D721Med (cell line): ENCODE data around the gene CRYBG2.

Source experiments
- DNase-seq: peaks from one replicate; pipeline ENCODE4 v3.0.0; 2011; ENCODE audit warnings: low spot score; ENCODE audit not compliant: insufficient read length
- FAIRE-seq: peaks from 2 replicates; lab custom pipeline; 2011; peaks lifted over from hg19 to GRCh38; lab: Jason Lieb, UNC
- TF ChIP-seq, protein P1 (sequence below): IDR thresholded peaks from 2 replicates; pipeline ENCODE4 v1.5.1; 2012; ENCODE audit warnings: mild to moderate bottlenecking, control low read depth; ENCODE audit not compliant: insufficient read depth; ENCODE audit errors: missing control alignments

Gene CRYBG2

DNA sequence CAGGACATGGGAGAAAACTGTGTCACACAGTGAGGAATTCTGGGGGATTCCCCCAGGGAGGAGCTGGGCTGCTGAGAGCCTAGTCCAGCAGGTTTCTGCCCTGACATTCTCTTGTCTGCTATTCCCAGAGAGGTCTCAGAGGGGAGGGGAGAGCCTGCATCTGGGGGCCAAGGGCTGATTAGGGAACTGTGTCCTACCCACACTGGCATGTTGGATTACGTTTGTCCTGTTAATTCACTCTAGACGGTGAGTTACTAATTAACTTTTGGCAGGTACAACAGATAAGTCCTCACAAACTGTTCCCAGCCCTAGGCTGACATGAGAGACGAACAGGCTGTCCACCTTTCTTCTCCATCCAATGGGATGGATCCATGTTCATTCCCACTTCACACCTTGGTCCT is 76.7 kb downstream of the CRYBG2 start:
- no peak for DNase-seq
- TF ChIP-seq, protein P1, sequence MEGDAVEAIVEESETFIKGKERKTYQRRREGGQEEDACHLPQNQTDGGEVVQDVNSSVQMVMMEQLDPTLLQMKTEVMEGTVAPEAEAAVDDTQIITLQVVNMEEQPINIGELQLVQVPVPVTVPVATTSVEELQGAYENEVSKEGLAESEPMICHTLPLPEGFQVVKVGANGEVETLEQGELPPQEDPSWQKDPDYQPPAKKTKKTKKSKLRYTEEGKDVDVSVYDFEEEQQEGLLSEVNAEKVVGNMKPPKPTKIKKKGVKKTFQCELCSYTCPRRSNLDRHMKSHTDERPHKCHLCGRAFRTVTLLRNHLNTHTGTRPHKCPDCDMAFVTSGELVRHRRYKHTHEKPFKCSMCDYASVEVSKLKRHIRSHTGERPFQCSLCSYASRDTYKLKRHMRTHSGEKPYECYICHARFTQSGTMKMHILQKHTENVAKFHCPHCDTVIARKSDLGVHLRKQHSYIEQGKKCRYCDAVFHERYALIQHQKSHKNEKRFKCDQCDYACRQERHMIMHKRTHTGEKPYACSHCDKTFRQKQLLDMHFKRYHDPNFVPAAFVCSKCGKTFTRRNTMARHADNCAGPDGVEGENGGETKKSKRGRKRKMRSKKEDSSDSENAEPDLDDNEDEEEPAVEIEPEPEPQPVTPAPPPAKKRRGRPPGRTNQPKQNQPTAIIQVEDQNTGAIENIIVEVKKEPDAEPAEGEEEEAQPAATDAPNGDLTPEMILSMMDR = no peak
- FAIRE-seq = no peak

DNA sequence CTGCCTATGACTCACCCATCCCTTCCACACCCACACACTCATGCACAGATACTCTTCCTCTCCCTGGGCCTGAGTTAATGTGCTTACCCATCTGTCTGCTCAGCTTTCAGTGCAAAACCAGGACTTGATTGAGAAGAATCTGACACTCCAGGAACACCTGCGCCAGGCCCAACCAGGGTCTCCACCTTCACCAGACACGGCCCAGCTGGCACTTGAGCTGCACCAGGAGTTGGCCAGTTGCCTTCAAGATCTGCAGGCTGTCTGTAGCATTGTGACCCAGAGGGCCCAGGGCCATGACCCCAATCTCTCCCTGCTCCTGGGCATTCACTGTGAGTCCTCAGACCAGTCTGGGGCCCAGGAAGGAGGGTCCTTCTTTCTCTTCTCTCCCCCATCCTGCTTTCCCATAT is 77.5 kb downstream of the CRYBG2 start:
- no peak for FAIRE-seq
- TF ChIP-seq, protein P1 = no peak
- DNase-seq = no peak

DNA sequence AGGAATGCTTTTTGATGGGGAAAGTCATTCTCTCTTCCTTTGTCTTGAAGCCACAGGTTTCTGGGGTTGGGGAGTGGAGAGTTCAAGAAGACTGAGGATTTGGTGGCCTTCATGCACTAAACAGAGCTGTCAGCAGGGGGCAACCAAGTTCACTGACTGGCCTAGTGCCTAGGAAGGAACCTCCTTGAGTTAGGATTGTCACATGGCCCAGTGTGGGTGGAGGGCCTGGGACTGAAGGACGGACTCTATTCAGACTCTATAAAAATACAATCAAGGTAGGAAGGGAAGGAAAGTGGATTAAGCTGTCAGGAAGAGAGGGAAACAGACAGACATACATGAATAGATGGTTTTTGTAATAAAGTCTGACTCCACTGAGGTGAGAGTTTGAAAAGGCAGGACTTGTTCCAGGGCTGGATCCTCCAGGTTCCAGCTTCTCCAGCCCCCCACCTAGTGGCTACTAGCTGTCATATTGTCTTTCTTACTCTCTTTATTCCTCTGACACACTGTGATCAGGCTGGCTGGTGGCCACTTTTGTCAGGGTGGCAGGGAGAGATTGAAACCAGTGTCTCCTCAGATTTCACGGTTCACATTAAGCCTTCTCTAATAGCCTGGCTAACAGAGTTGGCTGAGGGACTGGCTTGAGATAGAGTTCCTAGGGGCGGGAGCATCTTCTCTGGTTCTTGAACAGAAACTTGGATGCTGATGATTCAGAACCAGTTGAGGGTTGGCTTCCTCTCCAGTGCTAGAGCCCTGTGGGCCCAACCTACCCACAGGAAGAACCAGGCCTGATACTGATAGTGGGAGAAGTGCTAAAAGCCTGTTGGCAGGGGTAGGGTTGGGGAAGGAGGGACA is 78.1 kb downstream of the CRYBG2 start:
- FAIRE-seq = no peak
- DNase-seq = no peak
- TF ChIP-seq, protein P1 = peak; percentile 69

DNA sequence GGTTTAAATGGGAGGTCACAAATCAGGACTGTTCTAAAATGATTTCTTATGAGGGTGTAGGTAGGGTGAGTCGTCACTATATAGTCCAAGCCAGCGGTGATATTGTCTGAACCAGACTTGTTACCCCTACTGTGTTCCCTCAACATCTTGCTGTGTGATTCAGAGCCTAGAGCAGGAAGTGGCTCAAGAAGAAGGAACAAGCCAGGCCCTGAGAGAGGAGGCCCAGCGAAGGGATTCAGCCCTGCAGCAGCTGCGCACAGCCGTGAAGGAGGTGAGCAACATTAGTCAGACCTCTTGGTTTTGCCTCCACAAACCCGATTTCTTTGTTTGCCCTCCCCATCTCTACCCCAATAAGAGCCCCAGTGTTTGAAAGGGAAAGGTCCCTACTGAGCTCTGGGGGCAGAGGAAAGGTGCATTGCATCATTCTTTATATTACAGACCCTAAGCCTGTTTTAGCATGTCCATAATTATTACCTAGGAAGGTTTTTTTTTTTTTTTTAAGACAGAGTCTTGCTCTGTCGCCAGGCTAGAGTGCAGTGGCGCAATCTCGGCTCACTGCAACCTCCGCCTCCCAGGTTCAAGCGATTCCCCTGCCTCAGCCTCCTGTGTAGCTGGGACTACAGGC is 79.0 kb downstream of the CRYBG2 start:
- FAIRE-seq (no peak), DNase-seq (no peak)
- TF ChIP-seq, protein P1 = no peak
